Smooth muscle cell (in vitro differentiated cells): ENCODE results near the gene KCNA10. TPM values are rescaled to one million over a fixed set of nuclear protein-coding genes. Genes with fewer than 3 reads are reported as not detected.

Experiments used
- DNase-seq: peaks from one replicate; lab custom pipeline; 2025; ENCODE audit not compliant: unreplicated experiment; lab: John Stamatoyannopoulos, UW
- H2AFZ ChIP-seq: fragments of 200-600 bp; sonication (generic); 2 replicates; pipeline ENCODE4 v1.6.0; 2016; ENCODE audit warnings: antibody characterized with exemption, low read depth, mild to moderate bottlenecking
- H3F3A ChIP-seq: fragments of 200-600 bp; sonication (generic); 2 replicates; pipeline ENCODE4 v1.6.0; 2017; ENCODE audit warnings: antibody characterized with exemption, low read depth
- H3K27ac ChIP-seq: fragments of 200-600 bp; sonication (generic); 2 replicates; pipeline ENCODE4 v1.5.1; 2016; ENCODE audit warnings: low read depth, mild to moderate bottlenecking
- H3K27me3 ChIP-seq: fragments of 200-600 bp; sonication (generic); 2 replicates; pipeline ENCODE4 v1.6.1; 2016; ENCODE audit warnings: low read depth, mild to moderate bottlenecking
- H3K36me3 ChIP-seq: fragments of 200-600 bp; sonication (generic); 2 replicates; pipeline ENCODE4 v1.5.1; 2016; ENCODE audit warnings: low read depth
- H3K4me1 ChIP-seq: fragments of 200-600 bp; sonication (generic); 2 replicates; pipeline ENCODE4 v1.5.1; 2016; ENCODE audit warnings: low read depth
- H3K4me2 ChIP-seq: fragments of 200-600 bp; sonication (generic); 2 replicates; pipeline ENCODE4 v1.6.0; 2016; ENCODE audit warnings: mild to moderate bottlenecking
- H3K4me3 ChIP-seq: fragments of 200-600 bp; sonication (generic); 2 replicates; pipeline ENCODE4 v1.5.1; 2016; ENCODE audit warnings: mild to moderate bottlenecking
- H3K79me2 ChIP-seq: fragments of 200-600 bp; sonication (generic); 2 replicates; pipeline ENCODE4 v1.6.0; 2016; ENCODE audit warnings: low read depth, mild to moderate bottlenecking
- H3K9ac ChIP-seq: fragments of 200-600 bp; sonication (generic); 2 replicates; pipeline ENCODE4 v1.6.0; 2016; ENCODE audit warnings: low read depth
- H3K9me3 ChIP-seq: fragments of 200-600 bp; sonication (generic); replicated peaks from 2 replicates; pipeline ENCODE4 v1.5.1; 2016; ENCODE audit warnings: low read depth
- H4K20me1 ChIP-seq: fragments of 200-600 bp; sonication (generic); 2 replicates; pipeline ENCODE4 v1.6.0; 2016; ENCODE audit warnings: low read depth
- CTCF ChIP-seq: fragments of 200-600 bp; sonication (generic); IDR thresholded peaks from 2 replicates; pipeline ENCODE4 v1.5.1; 2017; ENCODE audit warnings: borderline replicate concordance, mild to moderate bottlenecking, antibody characterized with exemption; ENCODE audit not compliant: insufficient read depth, poor library complexity, severe bottlenecking
- WGBS: methylation state at CpG from one replicate; pipeline ENCODE4 v1.1.7; 2016; ENCODE audit warnings: low lambda C conversion rate; 5-methylcytosine and 5-hydroxymethylcytosine counted together
- polyA plus RNA-seq: library from polyadenylated mRNA; unstranded; fragments of >200 nt; fragmentation: Nextera tagmentation; extraction: Ambion mirVana; gene quantifications from 2 replicates; pipeline ENCODE4 v1.2.1, GENCODE V29; 2016
- total RNA-seq: library from RNA; depleted of rRNA; stranded (reverse); fragments of >200 nt; gene quantifications from 2 replicates; pipeline ENCODE4 v1.2.3, GENCODE V29; 2014

The KCNA10 gene
- total and polyA plus RNA-seq, 2 experiments from 2014 or later: not detected

GRCh38 chr1:110478886-110479285, 40.1 kb downstream of the KCNA10 start:
- Histone ChIP-seq H3F3A (peaks cover 13% of the 10 kb centered on the region), H3K9me3 (no peaks in the 10 kb centered on the region), H3K79me2 (no peaks in the 10 kb centered on the region), H4K20me1 (no peaks in the 10 kb centered on the region), H3K27me3 (no peaks in the 10 kb centered on the region), H3K4me1 (peaks cover 4% of the 10 kb centered on the region), H3K27ac (no peak overlapping the region), H3K4me3 (no peak overlapping the region), H2AFZ (no peak overlapping the region), H3K9ac (no peak overlapping the region), H3K36me3 (no peaks in the 10 kb centered on the region), H3K4me2 (no peak overlapping the region)
- DNase-seq: no peak
- 96% methylated on average over 8 of the region's 8 CpGs for WGBS
- TF ChIP-seq CTCF: no peak

- Histone ChIP-seq H3K27ac (peak overlapping the region; percentile 9), H2AFZ (no peak overlapping the region)
Measured at GRCh38 chr1:110477967-110478640, 40.9 kb downstream of the KCNA10 start.

GRCh38 chr1:110477445-110477957, 41.5 kb downstream of the KCNA10 start:
- no peak overlapping the region for H3K9ac ChIP-seq
- peak overlapping the region; percentile 9 for H3K27ac ChIP-seq
- 30% methylated on average over 3 of the region's 3 CpGs for WGBS

More at GRCh38 chr1:110477967-110478640, 40.9 kb downstream of the KCNA10 start:
- Histone ChIP-seq H3K4me2 (peak overlapping the region; percentile 8), H3K9ac (no peak overlapping the region), H3F3A (peaks cover 13% of the 10 kb centered on the region), H3K79me2 (no peaks in the 10 kb centered on the region), H3K9me3 (no peaks in the 10 kb centered on the region), H3K27me3 (no peaks in the 10 kb centered on the region), H3K4me3 (no peak overlapping the region), H3K36me3 (no peaks in the 10 kb centered on the region), H4K20me1 (no peaks in the 10 kb centered on the region), H3K4me1 (peaks cover 4% of the 10 kb centered on the region)
- no peak for DNase-seq
- 90% methylated on average over 3 of the region's 3 CpGs for WGBS
- TF ChIP-seq CTCF: no peak

More at GRCh38 chr1:110477445-110477957, 41.5 kb downstream of the KCNA10 start:
- Histone ChIP-seq H3K79me2 (no peaks in the 10 kb centered on the region), H3F3A (peaks cover 13% of the 10 kb centered on the region), H3K4me1 (peaks cover 4% of the 10 kb centered on the region), H3K4me3 (no peak overlapping the region), H2AFZ (no peak overlapping the region), H3K27me3 (no peaks in the 10 kb centered on the region), H3K4me2 (peak overlapping the region; percentile 8), H3K36me3 (no peaks in the 10 kb centered on the region), H3K9me3 (no peaks in the 10 kb centered on the region), H4K20me1 (no peaks in the 10 kb centered on the region)
- no peak for DNase-seq
- peak; percentile 41 for TF ChIP-seq CTCF
